ENCODE data around the gene AUTS2. TPM values are rescaled to one million over a fixed set of nuclear protein-coding genes. Genes with fewer than 3 reads are reported as not detected.

The AUTS2 gene
- total and polyA plus RNA-seq, 2 of the 8 experiments (the other 6 are each of a cell fraction or from before 2014, with no cell fraction given), result 25.9 to 101 TPM

DNA sequence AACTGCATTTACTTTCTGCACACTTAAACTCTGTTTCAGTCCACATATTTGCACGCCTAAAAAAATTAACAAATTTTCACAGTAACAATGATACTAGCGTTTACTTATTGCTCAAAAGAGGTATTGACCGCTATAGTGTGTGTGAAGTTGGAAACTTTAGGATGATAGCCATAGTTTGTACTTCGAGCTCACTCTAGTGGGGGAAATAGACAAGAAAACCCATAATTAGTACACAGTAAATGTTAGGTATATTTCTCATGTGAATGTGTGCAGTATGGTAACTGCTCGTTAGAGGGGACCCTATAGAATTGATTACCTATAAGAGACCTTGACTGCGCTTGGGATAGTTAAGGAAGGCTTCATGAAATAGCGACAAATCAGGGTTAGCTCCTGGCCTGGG, 238.4 kb downstream of the AUTS2 start:
- Histone ChIP-seq H3K4ac (replicated peaks; ENCODE audit: insufficient read length, low read depth, low read length) (no peak overlapping the region), H3K79me2 (ENCODE audit: control insufficient read depth in 1 of 2, insufficient read depth in 2 of 2, low read length in 2 of 2) (no peaks in the 10 kb centered on the region), H2AK5ac (ENCODE audit: low read depth, low read length) (no peak overlapping the region), H3K9me3 (ENCODE audit: insufficient read depth in 2 of 2, low read depth in 1 of 2, low read length in 1 of 2) (no peaks in the 10 kb centered on the region), H3K9ac (replicated peaks in 1 of 4; ENCODE audit: extremely low read depth in 1 of 4, low read depth in 3 of 4, low read length in 3 of 4) (no peak overlapping the region), H3K36me3 (ENCODE audit: control insufficient read depth in 2 of 4, insufficient read depth in 4 of 4, low read length in 3 of 4) (no peaks in the 10 kb centered on the region), H3K23me2 (ENCODE audit: low read depth, low read length) (no peaks in the 10 kb centered on the region), H4K8ac (ENCODE audit: extremely low read depth, insufficient read depth, low read length) (no peak overlapping the region), H3K23ac (ENCODE audit: insufficient read length) (no peak overlapping the region), H4K5ac (ENCODE audit: insufficient read length, low read depth, low read length) (no peak overlapping the region), H2BK15ac (ENCODE audit: low read length) (no peak overlapping the region), H3K27me3 (replicated peaks in 1 of 4; ENCODE audit: control insufficient read depth in 3 of 4, extremely low read depth in 1 of 4, insufficient read depth in 3 of 4, low read length in 3 of 4) (no peaks in the 10 kb centered on the region), H3K27ac (ENCODE audit: low read depth, low read length) (no peak overlapping the region), H2BK5ac (ENCODE audit: low read depth, low read length) (0 out of 2 replicates have a peak overlapping the region, but pooled peaks have one; percentile 2), H3K56ac (replicated peaks; ENCODE audit: insufficient read length, low read depth, low read length) (no peak overlapping the region), H4K91ac (replicated peaks; ENCODE audit: insufficient read length, low read length) (no peak overlapping the region), H2BK120ac (replicated peaks; ENCODE audit: low read depth, low read length) (no peak overlapping the region), H4K20me1 (replicated peaks in 1 of 2; ENCODE audit: control insufficient read depth in 1 of 2, insufficient read depth in 2 of 2, low read length in 2 of 2) (no peaks in the 10 kb centered on the region), H3K79me1 (ENCODE audit: low read depth, low read length) (no peaks in the 10 kb centered on the region), H3K14ac (ENCODE audit: insufficient read length) (no peak overlapping the region), H2AFZ (ENCODE audit: low read length) (no peak overlapping the region), H3K18ac (ENCODE audit: extremely low read depth, low read length) (no peak overlapping the region), H2BK12ac (ENCODE audit: low read depth, low read length) (no peak overlapping the region), H3K4me3 (ENCODE audit: extremely low read depth in 1 of 4, insufficient read depth in 2 of 4, low read depth in 3 of 4, low read length in 4 of 4) (no peak overlapping the region), H3K4me1 (replicated peaks in 1 of 4; ENCODE audit: control insufficient read depth in 3 of 4, insufficient read depth in 4 of 4, low read length in 3 of 4) (peaks cover 7 to 36% (median 14%) of the 10 kb centered on the region in 4 experiments; a peak in 6 of 7 replicates), H2BK20ac (ENCODE audit: low read length) (0 out of 2 replicates have a peak overlapping the region, but pooled peaks have one; percentile 19), H3K4me2 (ENCODE audit: insufficient read depth in 1 of 2, low read depth in 2 of 2, low read length in 2 of 2) (no peak overlapping the region; a peak in 1 of 4 replicates)
- ChIA-PET CTCF (ENCODE audit: partially characterized antibody) (interaction anchor here (0.7 kb wide), 1 partner anchor 77 kb away, joined by 3 read pairs; no protein-coding TSS in a partner anchor), POLR2A (ENCODE audit: partially characterized antibody) (interaction anchor here (0.6 kb wide), 1 partner anchor 57 kb away, joined by 3 read pairs; no protein-coding TSS in a partner anchor)
- DNase-seq (ENCODE audit: low read depth in 1 of 2, low spot score in 2 of 2) (no peak), FAIRE-seq (no peak)
- WGBS, 2 experiments (ENCODE audit: extremely low coverage in 1 of 2, insufficient coverage in 1 of 2, insufficient read length in 1 of 2, insufficient replicate concordance in 2 of 2, low coverage in 1 of 2, low lambda C conversion rate in 2 of 2, missing lambda C conversion rate in 1 of 2), result 90% methylated on average over 7 of the region's 7 CpGs; no CpG with 5 or more reads in 1 of the 2 experiments
- no peak for TF ChIP-seq HDAC2 (IDR thresholded peaks at IDR 0.05; ENCODE audit: borderline replicate concordance in 1 of 2, low read depth in 2 of 2, low read length in 2 of 2)
- TF ChIP-seq, protein P1, sequence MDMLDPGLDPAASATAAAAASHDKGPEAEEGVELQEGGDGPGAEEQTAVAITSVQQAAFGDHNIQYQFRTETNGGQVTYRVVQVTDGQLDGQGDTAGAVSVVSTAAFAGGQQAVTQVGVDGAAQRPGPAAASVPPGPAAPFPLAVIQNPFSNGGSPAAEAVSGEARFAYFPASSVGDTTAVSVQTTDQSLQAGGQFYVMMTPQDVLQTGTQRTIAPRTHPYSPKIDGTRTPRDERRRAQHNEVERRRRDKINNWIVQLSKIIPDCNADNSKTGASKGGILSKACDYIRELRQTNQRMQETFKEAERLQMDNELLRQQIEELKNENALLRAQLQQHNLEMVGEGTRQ (IDR thresholded peaks at IDR 0.05; ENCODE audit: low read length), result no peak
- TF ChIP-seq, protein P2, sequence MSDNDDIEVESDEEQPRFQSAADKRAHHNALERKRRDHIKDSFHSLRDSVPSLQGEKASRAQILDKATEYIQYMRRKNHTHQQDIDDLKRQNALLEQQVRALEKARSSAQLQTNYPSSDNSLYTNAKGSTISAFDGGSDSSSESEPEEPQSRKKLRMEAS (IDR thresholded peaks at IDR 0.05), result no peak
- no peak for TF ChIP-seq POU5F1 (IDR thresholded peaks at IDR 0.05; ENCODE audit: low read depth, low read length)
- TF ChIP-seq EGR1 (IDR thresholded peaks at IDR 0.05; ENCODE audit: borderline replicate concordance, low read depth, low read length), result no peak
- TF ChIP-seq, protein P3, sequence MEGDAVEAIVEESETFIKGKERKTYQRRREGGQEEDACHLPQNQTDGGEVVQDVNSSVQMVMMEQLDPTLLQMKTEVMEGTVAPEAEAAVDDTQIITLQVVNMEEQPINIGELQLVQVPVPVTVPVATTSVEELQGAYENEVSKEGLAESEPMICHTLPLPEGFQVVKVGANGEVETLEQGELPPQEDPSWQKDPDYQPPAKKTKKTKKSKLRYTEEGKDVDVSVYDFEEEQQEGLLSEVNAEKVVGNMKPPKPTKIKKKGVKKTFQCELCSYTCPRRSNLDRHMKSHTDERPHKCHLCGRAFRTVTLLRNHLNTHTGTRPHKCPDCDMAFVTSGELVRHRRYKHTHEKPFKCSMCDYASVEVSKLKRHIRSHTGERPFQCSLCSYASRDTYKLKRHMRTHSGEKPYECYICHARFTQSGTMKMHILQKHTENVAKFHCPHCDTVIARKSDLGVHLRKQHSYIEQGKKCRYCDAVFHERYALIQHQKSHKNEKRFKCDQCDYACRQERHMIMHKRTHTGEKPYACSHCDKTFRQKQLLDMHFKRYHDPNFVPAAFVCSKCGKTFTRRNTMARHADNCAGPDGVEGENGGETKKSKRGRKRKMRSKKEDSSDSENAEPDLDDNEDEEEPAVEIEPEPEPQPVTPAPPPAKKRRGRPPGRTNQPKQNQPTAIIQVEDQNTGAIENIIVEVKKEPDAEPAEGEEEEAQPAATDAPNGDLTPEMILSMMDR (IDR thresholded peaks at IDR 0.05; ENCODE audit: control extremely low read depth in 1 of 3, insufficient read depth in 1 of 3, low read depth in 1 of 3, low read length in 3 of 3), result no peak
- no peak for TF ChIP-seq HDAC6 (IDR thresholded peaks at IDR 0.05; ENCODE audit: low read depth, low read length)
- no peak for TF ChIP-seq TBP (IDR thresholded peaks at IDR 0.05; ENCODE audit: low read depth, low read length)
- no peak for TF ChIP-seq RNF2 (IDR thresholded peaks at IDR 0.05; ENCODE audit: borderline replicate concordance, low read depth, low read length, missing control alignments, poor library complexity, severe bottlenecking)
